Activated T-helper 1 cell treated with anti-CD3 and anti-CD28 coated beads, Interleukin-2, amount 50 U/mL, for 16 hours (primary cell): Measurements from ENCODE around the gene LPAR5.
"Not testable (repeated sequence)": the region's sequence is repeated elsewhere in the genome, so short reads cannot be mapped to it uniquely, and the experiment has no call there.

Experiments used
- DNase-seq, 2 donors: peaks; one replicate each; pipeline ENCODE4 v3.0.0-alpha.2; 2020; ENCODE audit warnings: low read depth in 1 of 2, low spot score in 1 of 2

LPAR5 gene

GRCh38 chr12:6607751-6608591 lies 27.8 kb downstream of the LPAR5 start:
- DNase-seq = peak in 1 of 2 donors; percentile 46

DNA sequence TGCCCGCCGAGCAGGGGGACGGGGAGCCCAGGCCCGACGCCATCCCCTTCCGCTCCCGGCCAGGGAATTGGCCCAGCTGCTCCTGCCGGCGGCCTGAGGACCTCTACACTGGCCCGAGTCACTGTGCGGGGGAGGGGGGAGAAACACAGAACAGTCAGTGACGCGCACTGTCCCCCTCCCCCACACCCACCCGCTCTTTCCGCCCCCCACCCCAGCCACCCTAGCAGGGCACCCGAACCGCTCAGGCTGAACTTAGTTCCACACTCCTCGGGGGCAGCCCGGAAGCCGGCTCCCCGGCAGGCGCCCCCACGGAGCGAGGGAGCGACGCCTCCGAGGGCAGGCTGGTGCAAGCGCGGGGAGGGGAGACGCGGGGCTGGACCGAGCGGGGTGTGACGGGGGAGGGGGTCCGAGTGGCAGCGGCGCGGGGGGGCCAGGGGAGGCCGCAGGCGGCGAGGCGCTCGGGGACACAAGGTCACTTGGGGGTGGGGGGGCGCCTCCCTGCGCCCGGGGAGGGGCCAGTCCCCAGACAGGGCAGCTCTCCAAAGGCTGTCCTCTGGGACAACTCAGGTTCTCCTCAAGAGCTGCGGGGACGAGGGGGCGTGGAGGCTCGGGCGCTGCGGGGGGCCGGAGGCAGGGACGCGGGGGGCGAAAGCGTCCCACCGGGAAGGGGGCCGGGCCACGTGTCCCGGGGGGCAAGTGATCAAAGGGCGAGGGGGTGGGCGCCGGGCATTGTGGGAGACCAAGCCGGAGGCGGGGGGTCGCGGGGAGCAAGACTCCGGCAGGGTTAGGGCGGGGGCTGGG lies 29.2 kb downstream of the LPAR5 start:
- peak; percentile 27 to 43 for DNase-seq

DNA sequence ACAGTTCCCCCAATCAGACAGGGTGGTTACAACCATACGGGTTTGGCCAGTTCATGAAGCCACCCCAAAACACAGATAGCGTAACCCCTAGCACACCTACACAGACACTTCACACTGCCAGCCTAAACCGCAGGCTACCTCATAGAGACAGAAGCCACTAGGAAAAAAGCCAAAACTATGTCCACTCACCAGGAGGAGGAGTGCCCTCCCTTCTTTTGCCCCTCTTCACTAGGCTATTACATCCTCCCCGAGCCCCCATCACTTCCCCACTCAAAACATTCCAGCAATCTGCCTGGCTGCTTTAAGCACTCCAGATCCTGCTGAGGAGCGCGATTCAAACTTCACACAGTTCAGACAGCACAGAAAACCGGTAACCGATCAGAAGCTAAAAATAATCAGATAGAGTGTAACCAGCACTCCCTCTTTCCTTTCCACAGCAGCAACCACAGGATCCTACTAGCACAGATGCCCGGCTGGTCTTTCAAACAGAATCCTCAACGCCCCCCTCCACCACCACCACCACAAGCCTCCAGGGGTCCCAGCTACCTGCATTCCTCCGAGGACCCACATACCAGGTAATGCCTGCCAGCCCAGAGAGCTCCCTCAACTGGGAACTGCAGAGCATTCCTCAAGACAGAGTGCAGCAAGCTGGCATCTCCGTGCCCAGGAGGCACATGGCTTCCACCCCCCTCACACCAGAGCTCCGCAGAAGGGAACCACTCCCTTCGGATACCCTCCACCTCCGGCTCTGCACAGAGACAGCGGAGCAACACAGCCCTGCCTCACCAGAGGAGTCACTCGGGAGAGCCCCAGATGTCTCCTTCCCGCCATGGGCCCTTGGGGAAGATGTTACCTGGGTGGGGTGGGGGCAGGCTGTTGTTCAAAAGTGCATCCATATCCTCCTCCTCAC lies 30.1 kb downstream of the LPAR5 start:
- DNase-seq = peak; percentile 17 to 32

- DNase-seq = no peak
Measured at GRCh38 chr12:6604259-6605029, 31.3 kb downstream of the LPAR5 start.

- DNase-seq = peak in 1 of 2 donors; percentile 38
Measured at GRCh38 chr12:6603095-6603567, 32.6 kb downstream of the LPAR5 start.

GRCh38 chr12:6602526-6602925 lies 33.2 kb downstream of the LPAR5 start:
- DNase-seq = no peak

GRCh38 chr12:6595673-6596072 lies 40.1 kb downstream of the LPAR5 start:
- not testable (repeated sequence) for DNase-seq

- no peak for DNase-seq
Measured at GRCh38 chr12:6592087-6592486, 43.7 kb downstream of the LPAR5 start.

DNA sequence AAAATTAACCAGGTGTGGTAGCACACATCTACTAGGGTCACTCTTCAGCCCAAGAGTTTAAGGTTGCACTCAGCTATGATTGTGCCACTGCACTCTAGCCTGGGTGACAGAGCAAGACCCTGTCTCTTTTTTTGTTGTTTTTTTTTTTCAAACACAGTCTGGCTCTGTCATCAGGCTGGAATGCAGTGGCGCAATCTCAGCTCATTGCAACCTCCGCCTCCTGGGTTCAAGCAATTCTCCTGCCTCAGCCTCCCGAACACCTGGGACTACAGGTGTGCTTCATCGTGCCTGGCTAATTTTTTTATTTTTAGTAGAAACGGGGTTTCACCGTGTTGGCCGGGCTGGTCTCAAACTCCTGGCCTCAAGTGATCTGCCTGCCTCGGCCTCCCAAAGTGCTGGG lies 49.2 kb downstream of the LPAR5 start:
- not testable (repeated sequence) for DNase-seq

- no peak for DNase-seq
Measured at GRCh38 chr12:6584293-6584692, 51.5 kb downstream of the LPAR5 start.

DNA sequence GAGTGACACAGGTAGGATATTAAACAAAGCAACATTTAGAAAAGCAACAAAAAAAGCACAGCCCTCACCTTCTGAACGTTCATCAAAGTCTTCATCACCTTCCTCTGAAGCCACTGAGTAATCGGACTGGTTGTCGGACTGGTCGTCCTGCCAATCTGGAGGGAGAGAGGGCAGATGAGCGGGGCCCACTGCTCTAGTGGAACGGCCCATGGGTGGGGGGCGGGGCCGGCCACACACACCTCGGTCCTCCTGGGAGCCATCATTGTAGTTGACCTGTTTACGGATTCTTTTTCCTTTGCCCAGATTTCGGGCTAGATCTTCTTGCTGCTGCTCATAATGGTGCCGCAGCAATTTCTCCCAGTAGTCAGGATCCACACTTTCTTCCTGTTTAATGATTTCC lies 52.8 kb downstream of the LPAR5 start:
- DNase-seq = no peak

GRCh38 chr12:6582196-6582595 lies 53.6 kb downstream of the LPAR5 start:
- no peak for DNase-seq

- no peak for DNase-seq
Measured at GRCh38 chr12:6575648-6576047, 60.1 kb downstream of the LPAR5 start.

DNA sequence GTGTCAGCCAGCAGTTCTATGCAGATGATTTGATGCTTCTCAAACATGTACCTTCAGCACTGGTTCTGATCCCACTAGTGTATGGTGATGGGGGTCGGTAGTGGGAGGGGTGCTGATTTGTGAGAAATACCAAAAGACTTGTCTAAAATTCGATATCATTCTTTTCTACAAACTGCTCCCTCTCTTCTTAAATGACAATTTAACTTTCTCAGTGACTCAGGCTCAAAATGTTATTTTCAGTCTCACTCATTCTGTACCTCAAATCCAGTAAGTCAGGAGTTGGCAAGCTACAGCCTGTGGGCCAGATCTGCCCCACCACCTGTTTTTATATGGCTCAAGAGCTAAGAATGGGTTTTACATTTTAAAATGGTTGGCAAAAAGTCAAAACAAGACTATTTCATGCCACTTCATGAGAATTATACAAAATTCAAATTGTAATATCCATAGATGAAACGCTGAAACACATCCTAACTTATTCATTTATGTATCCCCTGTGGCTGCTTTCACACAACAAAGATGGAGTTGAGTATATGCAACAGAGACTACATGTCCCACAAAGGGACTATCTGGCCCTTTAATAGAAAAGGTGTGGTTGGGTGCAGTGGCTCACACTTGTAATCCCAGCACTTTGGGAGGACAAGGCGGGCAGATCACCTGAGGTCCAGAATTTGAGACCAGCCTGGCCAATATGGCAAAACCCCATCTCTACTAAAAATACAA lies 61.0 kb downstream of the LPAR5 start:
- DNase-seq = no peak

DNA sequence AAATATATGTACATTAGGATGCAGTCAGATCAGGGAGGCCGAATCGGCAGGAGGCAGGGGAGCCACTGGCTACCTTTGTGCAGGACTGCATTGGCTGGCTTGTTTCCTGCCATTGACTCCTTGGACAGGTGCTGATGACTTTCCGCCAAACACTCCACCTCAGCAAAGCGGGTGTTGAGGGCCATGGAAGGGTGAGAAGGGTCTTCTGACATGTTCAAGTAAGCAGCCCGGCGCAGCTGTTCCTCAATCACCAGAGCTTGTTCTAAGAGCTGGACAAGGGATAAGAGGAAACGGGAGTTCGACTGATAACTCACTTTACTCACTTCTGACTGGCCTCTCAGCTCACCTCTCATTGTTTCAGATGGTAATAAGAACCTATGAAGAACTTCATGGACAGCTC lies 62.8 kb downstream of the LPAR5 start:
- DNase-seq = no peak

- DNase-seq = no peak
Measured at GRCh38 chr12:6570264-6570887, 65.4 kb downstream of the LPAR5 start.

GRCh38 chr12:6569786-6570185 lies 66.0 kb downstream of the LPAR5 start:
- no peak for DNase-seq

DNA sequence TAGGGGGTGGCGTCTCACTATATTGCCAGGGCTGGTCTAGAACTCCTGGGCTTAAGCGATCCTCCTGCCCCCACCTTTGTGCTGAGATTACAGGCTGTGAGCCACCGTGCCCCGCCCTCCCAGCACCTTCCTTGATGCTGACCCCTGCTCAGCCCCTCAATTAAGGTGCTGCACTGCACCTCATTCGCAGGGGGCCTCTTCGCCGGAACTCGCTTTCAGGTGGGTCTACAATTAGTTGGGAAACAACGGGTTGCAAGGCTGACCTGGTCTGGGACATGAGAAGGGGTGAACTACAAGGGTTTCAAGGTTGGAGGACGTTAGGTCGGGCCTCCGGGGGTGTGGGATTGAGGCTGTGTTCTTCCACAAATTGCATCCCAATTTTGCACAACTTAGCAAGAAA lies 66.4 kb downstream of the LPAR5 start:
- DNase-seq = no peak
